NCI-H510A (cell line): ENCODE measurements around the gene COPZ1.

Source experiments
- DNase-seq: peaks from one replicate; lab custom pipeline; 2025; lab: John Stamatoyannopoulos, UW

Gene COPZ1

DNA sequence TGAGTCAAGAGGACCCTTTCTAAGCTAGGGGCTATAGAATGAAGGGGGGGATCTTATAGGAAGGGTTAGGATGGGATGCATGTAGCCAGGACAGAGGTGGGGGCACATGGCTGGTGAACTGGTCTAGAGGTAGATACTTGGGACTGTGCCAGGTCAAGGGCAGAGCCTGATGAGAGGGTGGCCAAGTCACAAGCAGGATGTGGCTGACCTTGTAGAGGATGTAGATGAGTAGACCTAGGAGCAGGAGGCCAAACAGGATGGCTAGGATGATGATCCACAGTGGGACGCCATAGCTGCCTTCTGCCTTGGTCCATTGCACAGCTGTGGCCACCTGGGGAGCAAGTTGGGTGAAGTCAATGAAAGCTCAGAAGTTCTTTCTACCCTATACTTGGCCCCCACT lies 72.2 kb downstream of the COPZ1 start:
- no peak for DNase-seq

DNA sequence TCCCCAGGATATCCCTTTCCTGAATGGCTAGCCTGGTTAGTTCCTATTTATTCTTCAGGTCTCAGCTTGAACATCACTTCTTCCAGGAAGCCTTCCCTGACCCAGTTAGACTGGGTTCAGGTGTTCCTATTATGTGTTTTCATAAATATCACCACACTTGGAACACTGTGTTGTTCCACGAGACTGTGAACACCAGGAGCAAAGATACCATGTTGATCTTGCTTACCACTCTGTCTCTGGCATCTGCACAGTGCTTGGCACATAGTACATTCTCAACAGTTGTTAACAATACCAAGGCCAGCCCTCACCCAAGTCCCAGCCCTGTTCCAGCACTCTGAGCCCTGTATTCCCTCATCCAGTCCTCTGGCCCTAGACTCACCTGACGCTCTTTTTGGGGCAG lies 73.3 kb downstream of the COPZ1 start:
- no peak for DNase-seq

DNA sequence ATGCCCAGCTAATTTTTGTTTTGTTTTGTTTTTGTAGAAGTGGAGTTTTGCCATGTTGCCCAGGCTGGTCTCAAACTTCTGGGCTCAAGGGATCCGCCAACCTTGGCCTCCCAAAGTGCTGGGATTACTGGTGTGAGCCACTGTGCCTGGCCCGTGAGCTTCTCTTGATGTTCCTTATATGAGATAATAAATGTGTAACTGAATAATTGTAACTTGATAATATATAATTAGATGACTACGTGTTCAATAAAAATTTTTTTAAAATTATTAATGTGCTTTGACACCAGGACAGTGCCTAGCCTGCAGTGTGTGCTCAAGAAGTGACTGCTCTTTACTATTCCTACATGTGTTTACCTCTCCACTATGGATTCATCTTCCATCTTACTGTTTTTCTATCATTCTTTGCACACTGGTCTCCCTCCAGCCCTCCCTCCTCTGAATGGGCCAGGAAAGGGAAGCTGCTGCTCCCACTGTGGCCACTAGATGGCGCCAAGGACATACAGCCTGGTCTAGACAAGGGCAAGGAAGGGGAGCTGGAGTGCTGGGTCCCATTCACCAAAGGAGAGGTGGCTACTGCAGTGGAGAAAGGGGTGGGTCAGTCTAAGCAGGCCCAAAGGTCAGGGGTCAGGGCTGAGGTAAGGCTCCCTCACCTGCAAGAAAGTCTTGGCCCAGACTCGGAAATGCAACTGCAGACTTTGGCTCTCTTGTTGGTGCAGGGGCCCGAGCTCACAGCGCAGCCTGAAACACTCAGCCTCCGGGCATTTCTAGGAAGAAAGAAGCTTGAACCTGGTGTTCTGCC lies 74.3 kb downstream of the COPZ1 start:
- no peak for DNase-seq

GRCh38 chr12:54401119-54401518 lies 76.2 kb downstream of the COPZ1 start:
- no peak for DNase-seq
